Omental fat pad (tissue), 4 donors: ENCODE results near the gene PTK7. TPM values are rescaled to one million over a fixed set of nuclear protein-coding genes. Genes with fewer than 3 reads are reported as not detected.

Source experiments
- ATAC-seq: fragments of 150-250 bp; one replicate; pipeline ENCODE4 v1.9.1; 2016; ENCODE audit warnings: mild to moderate bottlenecking, moderate library complexity; ENCODE audit not compliant: low FRiP score
- DNase-seq: peaks from one replicate; pipeline ENCODE4 v3.0.0-alpha.2; 2019; ENCODE audit warnings: low spot score
- CTCF ChIP-seq, 3 donors: fragments of 450-650 bp; IDR thresholded peaks; one replicate each; pipeline ENCODE4 v1.5.1; 2016 to 2017; ENCODE audit warnings: antibody characterized with exemption in 3 of 3, mild to moderate bottlenecking in 3 of 3, moderate library complexity in 2 of 3
- total RNA-seq, 4 donors: library from RNA; depleted of rRNA; stranded (reverse); fragments of >200 nt; gene quantifications; one replicate each; pipeline ENCODE4 v1.1.0, GENCODE V29; 2016

The PTK7 gene
- total RNA-seq, 4 donors from 2014 or later = 11.5 to 38.9 (median 13.8) TPM

GRCh38 chr6:43120101-43120763 is 44.1 kb downstream of the PTK7 start:
- no peak for ATAC-seq
- no peak for DNase-seq
- no peak for TF ChIP-seq CTCF (IDR thresholded peaks at IDR 0.05)

- no peak for TF ChIP-seq CTCF (IDR thresholded peaks at IDR 0.05)
- DNase-seq (peak; percentile 56), ATAC-seq (peak; percentile 91)
Measured at GRCh38 chr6:43120944-43121913, 45.1 kb downstream of the PTK7 start.

- ATAC-seq = no peak
- no peak for TF ChIP-seq CTCF (IDR thresholded peaks at IDR 0.05)
- no peak for DNase-seq
Measured at GRCh38 chr6:43122146-43122545, 46.0 kb downstream of the PTK7 start.

GRCh38 chr6:43123461-43124314 is 47.6 kb downstream of the PTK7 start:
- no peak for TF ChIP-seq CTCF (IDR thresholded peaks at IDR 0.05)
- ATAC-seq (no peak), DNase-seq (no peak)

- no peak for DNase-seq
- TF ChIP-seq CTCF (IDR thresholded peaks at IDR 0.05) = no peak
- ATAC-seq = no peak
Measured at GRCh38 chr6:43124481-43124880, 48.4 kb downstream of the PTK7 start.

GRCh38 chr6:43125119-43125518 is 49.0 kb downstream of the PTK7 start:
- DNase-seq = no peak
- TF ChIP-seq CTCF (IDR thresholded peaks at IDR 0.05) = no peak
- no peak for ATAC-seq
